ENCODE measurements around the gene SAG. TPM values are rescaled to one million over a fixed set of nuclear protein-coding genes. Genes with fewer than 3 reads are reported as not detected.

Gene SAG
- total RNA-seq, 1 experiment from 2014 or later: not detected

DNA sequence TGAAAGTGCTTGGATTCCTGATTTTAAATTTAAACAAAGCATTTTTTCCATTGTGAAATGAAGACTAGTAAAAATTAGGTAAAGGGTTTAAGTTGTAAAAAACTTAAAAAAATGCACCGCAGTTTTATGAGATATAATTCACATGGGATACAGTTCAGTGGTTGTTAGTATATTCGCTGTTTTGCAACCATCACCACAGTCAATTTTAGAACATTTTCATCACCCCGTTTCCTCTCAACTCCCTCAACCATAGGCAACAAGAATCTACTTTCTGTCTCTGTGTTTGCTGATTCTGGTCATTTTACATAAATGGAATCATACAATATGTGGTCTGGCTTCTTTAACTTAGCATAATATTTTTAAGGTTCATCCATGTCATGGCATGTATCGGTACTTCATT, 50.7 kb downstream of the SAG start:
- no peak for TF ChIP-seq TCF7L2 (IDR thresholded peaks at IDR 0.05; ENCODE audit: low read depth, low read length)
- TF ChIP-seq, protein P1, sequence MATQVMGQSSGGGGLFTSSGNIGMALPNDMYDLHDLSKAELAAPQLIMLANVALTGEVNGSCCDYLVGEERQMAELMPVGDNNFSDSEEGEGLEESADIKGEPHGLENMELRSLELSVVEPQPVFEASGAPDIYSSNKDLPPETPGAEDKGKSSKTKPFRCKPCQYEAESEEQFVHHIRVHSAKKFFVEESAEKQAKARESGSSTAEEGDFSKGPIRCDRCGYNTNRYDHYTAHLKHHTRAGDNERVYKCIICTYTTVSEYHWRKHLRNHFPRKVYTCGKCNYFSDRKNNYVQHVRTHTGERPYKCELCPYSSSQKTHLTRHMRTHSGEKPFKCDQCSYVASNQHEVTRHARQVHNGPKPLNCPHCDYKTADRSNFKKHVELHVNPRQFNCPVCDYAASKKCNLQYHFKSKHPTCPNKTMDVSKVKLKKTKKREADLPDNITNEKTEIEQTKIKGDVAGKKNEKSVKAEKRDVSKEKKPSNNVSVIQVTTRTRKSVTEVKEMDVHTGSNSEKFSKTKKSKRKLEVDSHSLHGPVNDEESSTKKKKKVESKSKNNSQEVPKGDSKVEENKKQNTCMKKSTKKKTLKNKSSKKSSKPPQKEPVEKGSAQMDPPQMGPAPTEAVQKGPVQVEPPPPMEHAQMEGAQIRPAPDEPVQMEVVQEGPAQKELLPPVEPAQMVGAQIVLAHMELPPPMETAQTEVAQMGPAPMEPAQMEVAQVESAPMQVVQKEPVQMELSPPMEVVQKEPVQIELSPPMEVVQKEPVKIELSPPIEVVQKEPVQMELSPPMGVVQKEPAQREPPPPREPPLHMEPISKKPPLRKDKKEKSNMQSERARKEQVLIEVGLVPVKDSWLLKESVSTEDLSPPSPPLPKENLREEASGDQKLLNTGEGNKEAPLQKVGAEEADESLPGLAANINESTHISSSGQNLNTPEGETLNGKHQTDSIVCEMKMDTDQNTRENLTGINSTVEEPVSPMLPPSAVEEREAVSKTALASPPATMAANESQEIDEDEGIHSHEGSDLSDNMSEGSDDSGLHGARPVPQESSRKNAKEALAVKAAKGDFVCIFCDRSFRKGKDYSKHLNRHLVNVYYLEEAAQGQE (IDR thresholded peaks at IDR 0.05; ENCODE audit: insufficient read depth in 1 of 2, low read depth in 2 of 2, low read length in 1 of 2): no peak
- TF ChIP-seq POLR2AphosphoS5 (IDR thresholded peaks at IDR 0.05; ENCODE audit: low read depth, low read length): no peak
- TF ChIP-seq SIN3A (IDR thresholded peaks at IDR 0.05; ENCODE audit: borderline replicate concordance, insufficient read depth, low read depth, low read length): no peak
- TF ChIP-seq CTCF (IDR thresholded peaks at IDR 0.05): no peak
- ChIA-PET POLR2A (no interaction called here), CTCF (no interaction called here)
- in situ Hi-C loops (cut with HindIII; ENCODE audit: low pct_unique_long_range_greater_than_20kb, low sequenced_read_pairs): no loop called here
- no peak for ATAC-seq
- peaks cover 26% of the 10 kb centered on the region for H3K4me1 ChIP-seq (ENCODE audit: control insufficient read depth, insufficient read depth, low read length)
- BruUV-seq (replicated peaks): no TSS peak
- no peak overlapping the region for H3K27ac ChIP-seq (ENCODE audit: low read length)
- no peak overlapping the region for H3K4me3 ChIP-seq (ENCODE audit: low read depth in 2 of 2, low read length in 2 of 2)
- H3K36me3 ChIP-seq (ENCODE audit: control insufficient read depth, insufficient read depth, low read length): no peaks in the 10 kb centered on the region
- intact Hi-C loops (cut with micrococcal nuclease; ENCODE audit: unreplicated experiment): loop anchor here (10.0 kb wide), 1 partner anchor 86 kb away; no protein-coding TSS in a partner anchor
- H3K27me3 ChIP-seq (ENCODE audit: control insufficient read depth, insufficient read depth, low read length): no peaks in the 10 kb centered on the region
- no peaks in the 10 kb centered on the region for H3K9me3 ChIP-seq (ENCODE audit: control insufficient read depth, insufficient read depth, low read depth, low read length)
- DNase-seq (ENCODE audit: low read depth, low spot score): no peak

DNA sequence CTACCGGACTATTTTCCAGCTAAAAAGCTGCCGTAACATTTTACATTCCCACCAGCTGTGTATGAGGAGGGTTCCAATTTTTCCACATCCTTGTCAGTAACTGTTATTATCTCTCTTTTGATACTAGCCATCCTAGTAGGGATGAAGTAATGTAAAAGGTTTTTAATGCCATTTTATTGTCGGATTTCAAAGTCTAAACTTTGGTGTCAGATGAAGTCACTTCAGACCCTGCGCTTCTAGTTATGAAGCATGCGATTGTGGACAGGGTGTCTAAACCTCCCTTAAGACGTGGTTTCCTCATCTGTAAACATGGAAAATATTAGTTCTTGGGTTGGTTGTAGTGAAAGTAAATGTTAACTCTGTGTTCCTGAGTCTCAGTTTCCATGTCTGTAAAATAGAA, 51.3 kb downstream of the SAG start:
- no peak overlapping the region for H3K4me3 ChIP-seq (ENCODE audit: low read depth in 2 of 2, low read length in 2 of 2)
- ChIA-PET CTCF (no interaction called here), POLR2A (no interaction called here)
- H3K27me3 ChIP-seq (ENCODE audit: control insufficient read depth, insufficient read depth, low read length): no peaks in the 10 kb centered on the region
- no peaks in the 10 kb centered on the region for H3K36me3 ChIP-seq (ENCODE audit: control insufficient read depth, insufficient read depth, low read length)
- peaks cover 20% of the 10 kb centered on the region for H3K4me1 ChIP-seq (ENCODE audit: control insufficient read depth, insufficient read depth, low read length)
- DNase-seq (ENCODE audit: low read depth, low spot score) (no peak), ATAC-seq (no peak)
- no TSS peak for BruUV-seq (replicated peaks)
- intact Hi-C loops (cut with micrococcal nuclease; ENCODE audit: unreplicated experiment) (loop anchor here (10.0 kb wide), 1 partner anchor 86 kb away; no protein-coding TSS in a partner anchor), in situ Hi-C loops (cut with HindIII; ENCODE audit: low pct_unique_long_range_greater_than_20kb, low sequenced_read_pairs) (no loop called here)
- H3K9me3 ChIP-seq (ENCODE audit: control insufficient read depth, insufficient read depth, low read depth, low read length): no peaks in the 10 kb centered on the region
- H3K27ac ChIP-seq (ENCODE audit: low read length): no peak overlapping the region
- TF ChIP-seq TCF7L2 (IDR thresholded peaks at IDR 0.05; ENCODE audit: low read depth, low read length) (no peak), POLR2AphosphoS5 (IDR thresholded peaks at IDR 0.05; ENCODE audit: low read depth, low read length) (no peak), SIN3A (IDR thresholded peaks at IDR 0.05; ENCODE audit: borderline replicate concordance, insufficient read depth, low read depth, low read length) (no peak)
- TF ChIP-seq, protein P1 (IDR thresholded peaks at IDR 0.05; ENCODE audit: insufficient read depth in 1 of 2, low read depth in 2 of 2, low read length in 1 of 2): no peak

Data from Panc1 (cell line).